GM12874 (cell line): ENCODE results near the gene CTNNA2.

Source experiments
- CTCF ChIP-seq: IDR thresholded peaks from 2 replicates; pipeline ENCODE4 v1.5.1; 2011; ENCODE audit warnings: low read depth, mild to moderate bottlenecking, control low read depth, low read length, moderate library complexity; ENCODE audit not compliant: insufficient read depth

The CTNNA2 gene

GRCh38 chr2:80370375-80371009, 857.6 kb downstream of the CTNNA2 start:
- no peak for TF ChIP-seq CTCF

GRCh38 chr2:80374105-80374504, 861.3 kb downstream of the CTNNA2 start:
- no peak for TF ChIP-seq CTCF

- TF ChIP-seq CTCF = no peak
These were observed 864.2 kb downstream of the CTNNA2 start for GRCh38 chr2:80377071-80377470.

GRCh38 chr2:80380736-80381135, 867.9 kb downstream of the CTNNA2 start:
- no peak for TF ChIP-seq CTCF

GRCh38 chr2:80381666-80382065, 868.8 kb downstream of the CTNNA2 start:
- no peak for TF ChIP-seq CTCF

GRCh38 chr2:80392441-80392840, 879.6 kb downstream of the CTNNA2 start:
- no peak for TF ChIP-seq CTCF

GRCh38 chr2:80393991-80394390, 881.1 kb downstream of the CTNNA2 start:
- no peak for TF ChIP-seq CTCF
